ENCODE results near the gene PPARA.

DNA sequence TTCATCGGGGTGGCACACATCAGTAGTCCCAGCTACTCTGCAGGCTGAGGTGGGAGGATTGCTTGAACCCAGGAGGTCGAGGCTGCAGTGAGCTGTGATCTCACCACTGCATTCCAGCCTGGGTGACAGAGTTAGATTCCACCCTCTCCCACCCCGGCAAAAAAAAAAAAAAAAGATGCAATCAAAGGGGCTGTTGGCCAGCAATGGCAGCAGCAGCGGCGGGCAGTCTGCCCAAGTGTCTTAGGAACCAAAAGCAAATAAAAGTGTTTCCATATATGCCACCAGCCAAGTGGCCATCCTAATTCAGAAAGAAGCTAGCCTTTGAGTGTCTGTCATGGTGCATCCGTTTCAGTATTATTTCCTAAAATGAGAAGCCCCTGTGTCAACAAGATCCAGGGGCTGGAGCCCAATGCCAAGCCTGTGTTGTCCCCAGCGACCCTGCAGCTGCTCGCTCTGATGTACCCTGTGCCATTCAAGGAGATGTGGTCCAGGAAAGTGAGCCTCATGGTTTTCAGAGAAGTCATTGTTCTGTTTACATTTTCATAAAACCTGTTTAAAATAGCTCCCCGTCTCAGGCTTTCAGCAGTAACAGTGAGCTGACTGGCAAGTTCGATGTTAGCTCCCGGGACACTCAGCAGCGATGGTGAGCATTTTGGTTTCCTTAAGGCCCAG is 87.3 kb downstream of the PPARA start:
- TF ChIP-seq EP300 (conservative IDR thresholded peaks at IDR 0.05; ENCODE audit: poor library complexity, severe bottlenecking) (no peak), EZH2 (IDR thresholded peaks at IDR 0.05; ENCODE audit: borderline replicate concordance, insufficient read depth, low read length, poor library complexity, severe bottlenecking) (no peak), POLR2AphosphoS5 (IDR thresholded peaks at IDR 0.05) (no peak), MXI1 (conservative IDR thresholded peaks at IDR 0.05; ENCODE audit: poor library complexity, severe bottlenecking) (no peak), TAF1 (IDR thresholded peaks at IDR 0.05; ENCODE audit: low read depth) (no peak), RAD21 (conservative IDR thresholded peaks at IDR 0.05) (no peak)
- TF ChIP-seq, protein P1, sequence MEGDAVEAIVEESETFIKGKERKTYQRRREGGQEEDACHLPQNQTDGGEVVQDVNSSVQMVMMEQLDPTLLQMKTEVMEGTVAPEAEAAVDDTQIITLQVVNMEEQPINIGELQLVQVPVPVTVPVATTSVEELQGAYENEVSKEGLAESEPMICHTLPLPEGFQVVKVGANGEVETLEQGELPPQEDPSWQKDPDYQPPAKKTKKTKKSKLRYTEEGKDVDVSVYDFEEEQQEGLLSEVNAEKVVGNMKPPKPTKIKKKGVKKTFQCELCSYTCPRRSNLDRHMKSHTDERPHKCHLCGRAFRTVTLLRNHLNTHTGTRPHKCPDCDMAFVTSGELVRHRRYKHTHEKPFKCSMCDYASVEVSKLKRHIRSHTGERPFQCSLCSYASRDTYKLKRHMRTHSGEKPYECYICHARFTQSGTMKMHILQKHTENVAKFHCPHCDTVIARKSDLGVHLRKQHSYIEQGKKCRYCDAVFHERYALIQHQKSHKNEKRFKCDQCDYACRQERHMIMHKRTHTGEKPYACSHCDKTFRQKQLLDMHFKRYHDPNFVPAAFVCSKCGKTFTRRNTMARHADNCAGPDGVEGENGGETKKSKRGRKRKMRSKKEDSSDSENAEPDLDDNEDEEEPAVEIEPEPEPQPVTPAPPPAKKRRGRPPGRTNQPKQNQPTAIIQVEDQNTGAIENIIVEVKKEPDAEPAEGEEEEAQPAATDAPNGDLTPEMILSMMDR (IDR thresholded peaks at IDR 0.05; ENCODE audit: poor library complexity, severe bottlenecking), result no peak
- TF ChIP-seq, protein P2, sequence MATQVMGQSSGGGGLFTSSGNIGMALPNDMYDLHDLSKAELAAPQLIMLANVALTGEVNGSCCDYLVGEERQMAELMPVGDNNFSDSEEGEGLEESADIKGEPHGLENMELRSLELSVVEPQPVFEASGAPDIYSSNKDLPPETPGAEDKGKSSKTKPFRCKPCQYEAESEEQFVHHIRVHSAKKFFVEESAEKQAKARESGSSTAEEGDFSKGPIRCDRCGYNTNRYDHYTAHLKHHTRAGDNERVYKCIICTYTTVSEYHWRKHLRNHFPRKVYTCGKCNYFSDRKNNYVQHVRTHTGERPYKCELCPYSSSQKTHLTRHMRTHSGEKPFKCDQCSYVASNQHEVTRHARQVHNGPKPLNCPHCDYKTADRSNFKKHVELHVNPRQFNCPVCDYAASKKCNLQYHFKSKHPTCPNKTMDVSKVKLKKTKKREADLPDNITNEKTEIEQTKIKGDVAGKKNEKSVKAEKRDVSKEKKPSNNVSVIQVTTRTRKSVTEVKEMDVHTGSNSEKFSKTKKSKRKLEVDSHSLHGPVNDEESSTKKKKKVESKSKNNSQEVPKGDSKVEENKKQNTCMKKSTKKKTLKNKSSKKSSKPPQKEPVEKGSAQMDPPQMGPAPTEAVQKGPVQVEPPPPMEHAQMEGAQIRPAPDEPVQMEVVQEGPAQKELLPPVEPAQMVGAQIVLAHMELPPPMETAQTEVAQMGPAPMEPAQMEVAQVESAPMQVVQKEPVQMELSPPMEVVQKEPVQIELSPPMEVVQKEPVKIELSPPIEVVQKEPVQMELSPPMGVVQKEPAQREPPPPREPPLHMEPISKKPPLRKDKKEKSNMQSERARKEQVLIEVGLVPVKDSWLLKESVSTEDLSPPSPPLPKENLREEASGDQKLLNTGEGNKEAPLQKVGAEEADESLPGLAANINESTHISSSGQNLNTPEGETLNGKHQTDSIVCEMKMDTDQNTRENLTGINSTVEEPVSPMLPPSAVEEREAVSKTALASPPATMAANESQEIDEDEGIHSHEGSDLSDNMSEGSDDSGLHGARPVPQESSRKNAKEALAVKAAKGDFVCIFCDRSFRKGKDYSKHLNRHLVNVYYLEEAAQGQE (IDR thresholded peaks at IDR 0.05; ENCODE audit: borderline replicate concordance), result no peak
